ENCODE data around the gene RNASE1. TPM values are rescaled to one million over a fixed set of nuclear protein-coding genes. Genes with fewer than 3 reads are reported as not detected.
A peak's percentile ranks its signal among the peaks of the same experiment; 100 is the strongest.

The RNASE1 gene
- total and polyA plus RNA-seq, 9 of the 15 experiments (the other 6 are each of a cell fraction or from before 2014, with no cell fraction given) = 6.4 to 33.3 (median 13.9) TPM

DNA sequence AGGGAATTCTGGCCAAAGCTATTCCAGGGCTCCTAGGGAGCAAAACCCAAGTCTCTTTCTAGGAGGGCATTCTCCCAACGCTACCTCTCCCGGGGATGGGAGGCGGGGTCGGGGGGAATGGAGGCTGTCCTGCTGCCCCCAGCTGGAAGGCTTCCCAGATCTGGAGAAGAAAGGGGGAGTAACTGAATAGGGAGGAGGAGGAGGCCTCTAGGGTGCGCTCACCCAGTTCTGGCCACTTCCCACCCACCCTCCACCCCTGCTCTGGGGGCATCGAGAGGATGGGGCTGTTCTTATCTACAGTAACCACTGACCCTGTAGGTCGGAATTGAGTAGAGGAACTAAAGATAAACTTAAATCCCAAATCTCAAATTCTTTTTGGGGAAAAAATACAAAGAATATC, 579 bp upstream of the RNASE1 start (continued):
- no peak for TF ChIP-seq ZBTB1 (CRISPR knock-in tag; IDR thresholded peaks at IDR 0.05; ENCODE audit: borderline replicate concordance, low read depth)
- no peak for TF ChIP-seq GTF2E2 (tag; IDR thresholded peaks at IDR 0.05)
- no peak for TF ChIP-seq ZNF586 (CRISPR knock-in tag; conservative IDR thresholded peaks at IDR 0.05)
- no peak for TF ChIP-seq ZBED1 (IDR thresholded peaks at IDR 0.05)
- peak; percentile 26 for TF ChIP-seq CBFA2T3 (IDR thresholded peaks at IDR 0.05)
- no peak for TF ChIP-seq XRCC5 (IDR thresholded peaks at IDR 0.05; ENCODE audit: low read depth, low read length)
- no peak for TF ChIP-seq FOXK2 (conservative IDR thresholded peaks at IDR 0.05 in 1 of 2, IDR thresholded peaks at IDR 0.05 in 1 of 2; ENCODE audit: low read depth in 2 of 2)
- no peak for TF ChIP-seq GABPB2 (CRISPR knock-in tag; conservative IDR thresholded peaks at IDR 0.05)
- TF ChIP-seq RFX5 (IDR thresholded peaks at IDR 0.05; ENCODE audit: low read depth, low read length) = no peak
- no peak for TF ChIP-seq PHF20 (IDR thresholded peaks at IDR 0.05; ENCODE audit: partially characterized antibody)
- TF ChIP-seq MAFG (tag; conservative IDR thresholded peaks at IDR 0.05) = no peak
- no peak for TF ChIP-seq SMAD1 (IDR thresholded peaks at IDR 0.05; ENCODE audit: low read depth, low read length, partially characterized antibody)
- TF ChIP-seq EGR1 (conservative IDR thresholded peaks at IDR 0.05) = no peak
- no peak for TF ChIP-seq SRF (CRISPR knock-in tag; IDR thresholded peaks at IDR 0.05)
- no peak for TF ChIP-seq CC2D1A (IDR thresholded peaks at IDR 0.05)
- TF ChIP-seq ZBTB7A (IDR thresholded peaks at IDR 0.05; ENCODE audit: borderline replicate concordance, control insufficient read depth, low read depth, low read length) = peak; percentile 42; the same call in 1 of the 2 replicates
- no peak for TF ChIP-seq GTF2B (IDR thresholded peaks at IDR 0.05; ENCODE audit: extremely low read depth, insufficient read length)
- TF ChIP-seq THRAP3 (IDR thresholded peaks at IDR 0.05; ENCODE audit: borderline replicate concordance) = no peak
- TF ChIP-seq KLF6 (CRISPR knock-in tag; IDR thresholded peaks at IDR 0.05; ENCODE audit: borderline replicate concordance) = no peak
- TF ChIP-seq VEZF1 (CRISPR knock-in tag; IDR thresholded peaks at IDR 0.05) = peak; percentile 57
- TF ChIP-seq, protein P1, sequence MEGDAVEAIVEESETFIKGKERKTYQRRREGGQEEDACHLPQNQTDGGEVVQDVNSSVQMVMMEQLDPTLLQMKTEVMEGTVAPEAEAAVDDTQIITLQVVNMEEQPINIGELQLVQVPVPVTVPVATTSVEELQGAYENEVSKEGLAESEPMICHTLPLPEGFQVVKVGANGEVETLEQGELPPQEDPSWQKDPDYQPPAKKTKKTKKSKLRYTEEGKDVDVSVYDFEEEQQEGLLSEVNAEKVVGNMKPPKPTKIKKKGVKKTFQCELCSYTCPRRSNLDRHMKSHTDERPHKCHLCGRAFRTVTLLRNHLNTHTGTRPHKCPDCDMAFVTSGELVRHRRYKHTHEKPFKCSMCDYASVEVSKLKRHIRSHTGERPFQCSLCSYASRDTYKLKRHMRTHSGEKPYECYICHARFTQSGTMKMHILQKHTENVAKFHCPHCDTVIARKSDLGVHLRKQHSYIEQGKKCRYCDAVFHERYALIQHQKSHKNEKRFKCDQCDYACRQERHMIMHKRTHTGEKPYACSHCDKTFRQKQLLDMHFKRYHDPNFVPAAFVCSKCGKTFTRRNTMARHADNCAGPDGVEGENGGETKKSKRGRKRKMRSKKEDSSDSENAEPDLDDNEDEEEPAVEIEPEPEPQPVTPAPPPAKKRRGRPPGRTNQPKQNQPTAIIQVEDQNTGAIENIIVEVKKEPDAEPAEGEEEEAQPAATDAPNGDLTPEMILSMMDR (IDR thresholded peaks at IDR 0.05 in 2 of 3, conservative IDR thresholded peaks at IDR 0.05 in 1 of 3; ENCODE audit: insufficient read depth in 2 of 3, low read depth in 1 of 3, low read length in 3 of 3) = peak; percentile 18 to 37 (median 27); a peak in 2 of 6 replicates
- TF ChIP-seq PRMT5 (CRISPR knock-in tag; IDR thresholded peaks at IDR 0.05) = no peak

Data from K562 (cell line).